Lower leg skin (tissue), 3 donors: Measurements from ENCODE around the gene IGSF21.

Experiments
- POLR2A ChIP-seq, 2 donors: fragments of 450-650 bp; IDR thresholded peaks; one replicate each; pipeline ENCODE4 v1.6.1; 2016 to 2017; ENCODE audit warnings: antibody characterized with exemption in 2 of 2, mild to moderate bottlenecking in 1 of 2, moderate library complexity in 1 of 2
- TF ChIP-seq, protein P1 (sequence below), 3 donors: fragments of 450-650 bp; IDR thresholded peaks; one replicate each; pipeline ENCODE4 v1.5.1; 2016; ENCODE audit warnings: antibody characterized with exemption in 3 of 3, mild to moderate bottlenecking in 3 of 3, moderate library complexity in 2 of 3

DNA sequence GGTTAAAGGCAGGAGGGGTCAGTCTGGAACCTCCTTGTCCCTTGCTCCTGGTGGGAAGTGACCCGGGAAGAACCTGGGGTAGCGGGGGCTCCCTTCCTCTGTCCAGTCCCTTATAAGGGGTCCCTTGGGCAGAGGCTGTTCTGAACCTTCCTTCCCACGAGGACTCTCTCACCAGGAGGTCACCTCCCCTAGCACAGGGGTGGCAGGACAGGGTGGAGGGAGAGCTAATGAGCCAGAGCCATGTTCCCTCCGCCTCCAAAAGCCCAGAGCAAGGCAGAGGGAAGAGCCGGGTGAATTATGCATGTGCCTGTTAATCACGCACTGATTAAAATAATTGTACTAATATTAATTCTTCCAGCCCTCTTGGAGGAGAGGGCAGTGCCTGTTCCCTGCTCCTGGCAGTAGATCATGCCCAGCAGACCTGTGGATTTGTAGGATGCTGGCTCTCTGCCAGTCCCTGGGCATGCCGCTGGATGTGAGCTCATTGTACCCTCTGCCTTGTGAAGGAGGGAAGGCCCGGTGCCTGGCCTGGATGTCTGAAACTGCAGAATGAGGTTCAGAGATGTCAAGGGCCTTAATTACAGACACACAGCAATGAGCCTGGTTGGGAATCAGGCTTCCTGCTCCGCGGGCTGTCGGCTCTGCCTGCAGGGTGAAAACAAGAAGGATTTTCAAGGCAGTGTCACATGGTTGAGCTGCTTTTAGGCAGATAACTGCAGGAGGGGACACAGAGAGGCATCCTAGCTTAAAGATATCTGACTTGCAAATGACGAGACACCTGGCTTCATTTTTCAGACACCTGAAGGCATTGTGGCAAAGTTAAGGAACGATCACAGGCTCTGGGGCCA, 68.2 kb downstream of the IGSF21 start:
- TF ChIP-seq, protein P1, sequence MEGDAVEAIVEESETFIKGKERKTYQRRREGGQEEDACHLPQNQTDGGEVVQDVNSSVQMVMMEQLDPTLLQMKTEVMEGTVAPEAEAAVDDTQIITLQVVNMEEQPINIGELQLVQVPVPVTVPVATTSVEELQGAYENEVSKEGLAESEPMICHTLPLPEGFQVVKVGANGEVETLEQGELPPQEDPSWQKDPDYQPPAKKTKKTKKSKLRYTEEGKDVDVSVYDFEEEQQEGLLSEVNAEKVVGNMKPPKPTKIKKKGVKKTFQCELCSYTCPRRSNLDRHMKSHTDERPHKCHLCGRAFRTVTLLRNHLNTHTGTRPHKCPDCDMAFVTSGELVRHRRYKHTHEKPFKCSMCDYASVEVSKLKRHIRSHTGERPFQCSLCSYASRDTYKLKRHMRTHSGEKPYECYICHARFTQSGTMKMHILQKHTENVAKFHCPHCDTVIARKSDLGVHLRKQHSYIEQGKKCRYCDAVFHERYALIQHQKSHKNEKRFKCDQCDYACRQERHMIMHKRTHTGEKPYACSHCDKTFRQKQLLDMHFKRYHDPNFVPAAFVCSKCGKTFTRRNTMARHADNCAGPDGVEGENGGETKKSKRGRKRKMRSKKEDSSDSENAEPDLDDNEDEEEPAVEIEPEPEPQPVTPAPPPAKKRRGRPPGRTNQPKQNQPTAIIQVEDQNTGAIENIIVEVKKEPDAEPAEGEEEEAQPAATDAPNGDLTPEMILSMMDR (IDR thresholded peaks at IDR 0.05) = no peak
- TF ChIP-seq POLR2A (IDR thresholded peaks at IDR 0.05) = no peak
